Activated T-cell treated with anti-CD3 and anti-CD28 coated beads for 48 hours (primary cell): ENCODE data around the gene ATXN1.
A peak's percentile ranks its signal among the peaks of the same experiment; 100 is the strongest.

Experiments
- DNase-seq: peaks from one replicate; pipeline ENCODE4 v3.0.0-alpha.2; 2020; ENCODE audit warnings: low read depth

ATXN1 gene

GRCh38 chr6:16305246-16305725 is 456.0 kb downstream of the ATXN1 start:
- no peak for DNase-seq

- DNase-seq: no peak
These were observed 458.3 kb downstream of the ATXN1 start for GRCh38 chr6:16302721-16303552.

- no peak for DNase-seq
These were observed 459.7 kb downstream of the ATXN1 start for GRCh38 chr6:16301511-16301910.

GRCh38 chr6:16299861-16300260 is 461.4 kb downstream of the ATXN1 start:
- DNase-seq: no peak

- DNase-seq: no peak
These were observed 465.1 kb downstream of the ATXN1 start for GRCh38 chr6:16296061-16296670.

- no peak for DNase-seq
These were observed 465.8 kb downstream of the ATXN1 start for GRCh38 chr6:16295471-16295870.

- no peak for DNase-seq
These were observed 466.2 kb downstream of the ATXN1 start for GRCh38 chr6:16295060-16295459.

- DNase-seq: no peak
These were observed 466.9 kb downstream of the ATXN1 start for GRCh38 chr6:16294371-16294770.

- DNase-seq: no peak
These were observed 468.3 kb downstream of the ATXN1 start for GRCh38 chr6:16292942-16293341.

- no peak for DNase-seq
These were observed 468.8 kb downstream of the ATXN1 start for GRCh38 chr6:16292432-16292831.

GRCh38 chr6:16291739-16292138 is 469.5 kb downstream of the ATXN1 start:
- DNase-seq: no peak

- DNase-seq: no peak
These were observed 473.1 kb downstream of the ATXN1 start for GRCh38 chr6:16288163-16288562.

GRCh38 chr6:16286151-16286522 is 475.1 kb downstream of the ATXN1 start:
- DNase-seq: peak; percentile 15

- no peak for DNase-seq
These were observed 475.7 kb downstream of the ATXN1 start for GRCh38 chr6:16285467-16286150.

GRCh38 chr6:16284472-16284871 is 476.8 kb downstream of the ATXN1 start:
- no peak for DNase-seq

- DNase-seq: no peak
These were observed 478.9 kb downstream of the ATXN1 start for GRCh38 chr6:16282370-16282769.

GRCh38 chr6:16279243-16279642 is 482.0 kb downstream of the ATXN1 start:
- DNase-seq: no peak

GRCh38 chr6:16278750-16279149 is 482.5 kb downstream of the ATXN1 start:
- no peak for DNase-seq

- no peak for DNase-seq
These were observed 483.1 kb downstream of the ATXN1 start for GRCh38 chr6:16278048-16278724.

- peak; percentile 14 for DNase-seq
These were observed 483.9 kb downstream of the ATXN1 start for GRCh38 chr6:16277101-16277981.

GRCh38 chr6:16274885-16275589 is 486.2 kb downstream of the ATXN1 start:
- no peak for DNase-seq
